NCI-H1694 (cell line): Measurements from ENCODE around the gene ERICH4.
"Not testable (repeated sequence)": the region's sequence is repeated elsewhere in the genome, so short reads cannot be mapped to it uniquely, and the experiment has no call there.

Experiments used
- DNase-seq: peaks from one replicate; lab custom pipeline; 2025; lab: John Stamatoyannopoulos, UW

The ERICH4 gene

GRCh38 chr19:41435376-41435775, 7.6 kb upstream of the ERICH4 start:
- not testable (repeated sequence) for DNase-seq

GRCh38 chr19:41435936-41436673, 6.9 kb upstream of the ERICH4 start:
- DNase-seq: no peak

- DNase-seq: no peak
Observed at GRCh38 chr19:41436674-41436951, 6.3 kb upstream of the ERICH4 start.

GRCh38 chr19:41437944-41438574, 4.9 kb upstream of the ERICH4 start:
- DNase-seq: no peak

- DNase-seq: peak; percentile 99
Observed at GRCh38 chr19:41439441-41440222, 3.3 kb upstream of the ERICH4 start, which contains the start of gene DMAC2. Gene DMAC2 (minus strand): TSS chr19:41439912. CDS start chr19:41439899, 13 bp downstream.

GRCh38 chr19:41441321-41441945, 1.5 kb upstream of the ERICH4 start:
- DNase-seq: no peak

GRCh38 chr19:41443813-41444455, 978 bp downstream of the ERICH4 start:
- no peak for DNase-seq

GRCh38 chr19:41445575-41445974, 2.6 kb downstream of the ERICH4 start:
- DNase-seq: no peak

- DNase-seq: no peak
Observed at GRCh38 chr19:41447732-41448332, 4.9 kb downstream of the ERICH4 start.

- DNase-seq: no peak
Observed at GRCh38 chr19:41449079-41449864, 6.3 kb downstream of the ERICH4 start.

- no peak for DNase-seq
Observed at GRCh38 chr19:41449865-41450178, 6.9 kb downstream of the ERICH4 start.

GRCh38 chr19:41452584-41453275, 9.8 kb downstream of the ERICH4 start:
- no peak for DNase-seq

GRCh38 chr19:41455936-41456335, 13.0 kb downstream of the ERICH4 start:
- DNase-seq: no peak

- DNase-seq: no peak
Observed at GRCh38 chr19:41456342-41456918, 13.5 kb downstream of the ERICH4 start.

GRCh38 chr19:41457241-41457640, 14.3 kb downstream of the ERICH4 start:
- DNase-seq: no peak

GRCh38 chr19:41462497-41462896, 19.5 kb downstream of the ERICH4 start:
- no peak for DNase-seq

GRCh38 chr19:41463257-41464256, 20.6 kb downstream of the ERICH4 start:
- DNase-seq: not testable (repeated sequence)

- no peak for DNase-seq
Observed at GRCh38 chr19:41476583-41476982, 33.6 kb downstream of the ERICH4 start.

GRCh38 chr19:41478171-41478570, 35.2 kb downstream of the ERICH4 start:
- no peak for DNase-seq
